ENCODE results near the gene CORO2A.

CORO2A gene

GRCh38 chr9:98095401-98095800 is 97.0 kb downstream of the CORO2A start:
- Histone ChIP-seq H4K8ac (ENCODE audit: low read depth, low read length) (no peak overlapping the region), H2AK5ac (ENCODE audit: low read depth, low read length) (peak overlapping the region; percentile 35), H3K4me2 (ENCODE audit: insufficient read depth, low read length, poor library complexity, severe bottlenecking) (no peak overlapping the region), H3K36me3 (replicated peaks in 1 of 2; ENCODE audit: control insufficient read depth in 2 of 2, insufficient read depth in 2 of 2, low read length in 2 of 2) (no peaks in the 10 kb centered on the region), H4K91ac (ENCODE audit: low read depth, low read length, poor library complexity) (no peak overlapping the region), H2BK15ac (ENCODE audit: low read length) (peak overlapping the region; percentile 5), H2BK12ac (ENCODE audit: low read length) (no peak overlapping the region), H3K23ac (ENCODE audit: low read depth, low read length, poor library complexity) (no peak overlapping the region), H3K4me1 (ENCODE audit: control insufficient read depth in 2 of 2, insufficient read depth in 1 of 2, low read depth in 1 of 2, low read length in 2 of 2) (peaks cover 0 to 7% of the 10 kb centered on the region in 2 donors), H2AFZ (ENCODE audit: low read length) (no peak overlapping the region), H2BK5ac (ENCODE audit: low read length) (no peak overlapping the region), H3K18ac (ENCODE audit: low read length) (no peak overlapping the region), H3K9me3 (replicated peaks in 1 of 2; ENCODE audit: control insufficient read depth in 2 of 2, insufficient read depth in 1 of 2, low read depth in 1 of 2, low read length in 2 of 2) (no peaks in the 10 kb centered on the region), H3K27me3 (ENCODE audit: control insufficient read depth in 3 of 3, insufficient read depth in 3 of 3, low read depth in 1 of 3, low read length in 3 of 3) (peaks cover 0 to 24% (median 0%) of the 10 kb centered on the region in 3 experiments), H3K27ac (replicated peaks; ENCODE audit: low read length) (no peak overlapping the region), H3K4me3 (ENCODE audit: low read length in 2 of 2) (no peak overlapping the region), H3K4ac (ENCODE audit: low read length) (no peak overlapping the region), H3K9ac (ENCODE audit: low read depth, low read length, poor library complexity) (no peak overlapping the region), H2BK120ac (ENCODE audit: low read depth, low read length) (no peak overlapping the region), H3K79me1 (ENCODE audit: low read depth, low read length) (no peaks in the 10 kb centered on the region), H3K14ac (ENCODE audit: low read length) (no peak overlapping the region)
- no CpG with 5 or more reads among the region's 7 CpGs for WGBS, 2 donors (ENCODE audit: extremely low coverage in 2 of 2, insufficient read length in 2 of 2, insufficient replicate concordance in 1 of 2)
- no peak for DNase-seq (ENCODE audit: low spot score)

GRCh38 chr9:98094851-98095250 is 97.6 kb downstream of the CORO2A start:
- H2AK5ac ChIP-seq (ENCODE audit: low read depth, low read length), result peak overlapping the region; percentile 28
- H2BK5ac ChIP-seq (ENCODE audit: low read length), result no peak overlapping the region
- H2AFZ ChIP-seq (ENCODE audit: low read length), result no peak overlapping the region
- H2BK12ac ChIP-seq (ENCODE audit: low read length), result no peak overlapping the region
- no peak overlapping the region for H4K91ac ChIP-seq (ENCODE audit: low read depth, low read length, poor library complexity)
- H3K4me1 ChIP-seq (ENCODE audit: control insufficient read depth in 2 of 2, insufficient read depth in 1 of 2, low read depth in 1 of 2, low read length in 2 of 2), result peaks cover 0 to 7% of the 10 kb centered on the region in 2 donors
- no peak overlapping the region for H3K4me3 ChIP-seq (ENCODE audit: low read length in 2 of 2)
- H2BK120ac ChIP-seq (ENCODE audit: low read depth, low read length), result no peak overlapping the region
- DNase-seq (ENCODE audit: low spot score), result no peak
- H3K9ac ChIP-seq (ENCODE audit: low read depth, low read length, poor library complexity), result peak overlapping the region; percentile 9
- no peak overlapping the region for H3K27ac ChIP-seq (replicated peaks; ENCODE audit: low read length)
- no peaks in the 10 kb centered on the region for H3K9me3 ChIP-seq (replicated peaks in 1 of 2; ENCODE audit: control insufficient read depth in 2 of 2, insufficient read depth in 1 of 2, low read depth in 1 of 2, low read length in 2 of 2)
- H2BK15ac ChIP-seq (ENCODE audit: low read length), result peak overlapping the region; percentile 23
- no peaks in the 10 kb centered on the region for H3K36me3 ChIP-seq (replicated peaks in 1 of 2; ENCODE audit: control insufficient read depth in 2 of 2, insufficient read depth in 2 of 2, low read length in 2 of 2)
- no peak overlapping the region for H3K4me2 ChIP-seq (ENCODE audit: insufficient read depth, low read length, poor library complexity, severe bottlenecking)
- no peaks in the 10 kb centered on the region for H3K79me1 ChIP-seq (ENCODE audit: low read depth, low read length)
- WGBS, 2 donors (ENCODE audit: extremely low coverage in 2 of 2, insufficient read length in 2 of 2, insufficient replicate concordance in 1 of 2), result no CpG with 5 or more reads among the region's 16 CpGs
- H3K23ac ChIP-seq (ENCODE audit: low read depth, low read length, poor library complexity), result peak overlapping the region; percentile 3
- peak overlapping the region; percentile 18 for H3K18ac ChIP-seq (ENCODE audit: low read length)
- H3K4ac ChIP-seq (ENCODE audit: low read length), result no peak overlapping the region
- peaks cover 0 to 24% (median 0%) of the 10 kb centered on the region in 3 experiments for H3K27me3 ChIP-seq (ENCODE audit: control insufficient read depth in 3 of 3, insufficient read depth in 3 of 3, low read depth in 1 of 3, low read length in 3 of 3)
- no peak overlapping the region for H3K14ac ChIP-seq (ENCODE audit: low read length)
- no peak overlapping the region for H4K8ac ChIP-seq (ENCODE audit: low read depth, low read length)

- WGBS, 2 donors (ENCODE audit: extremely low coverage in 2 of 2, insufficient read length in 2 of 2, insufficient replicate concordance in 1 of 2), result no CpG with 5 or more reads among the region's 4 CpGs
- H3K4me2 ChIP-seq (ENCODE audit: insufficient read depth, low read length, poor library complexity, severe bottlenecking), result no peak overlapping the region
Observed at GRCh38 chr9:98094316-98094715, 98.1 kb downstream of the CORO2A start.

GRCh38 chr9:98092613-98092931 is 99.9 kb downstream of the CORO2A start:
- H2BK5ac ChIP-seq (ENCODE audit: low read length), result no peak overlapping the region
- H3K4me1 ChIP-seq (ENCODE audit: control insufficient read depth in 2 of 2, insufficient read depth in 1 of 2, low read depth in 1 of 2, low read length in 2 of 2), result peaks cover 0 to 7% of the 10 kb centered on the region in 2 donors
- no peak overlapping the region for H3K4me3 ChIP-seq (ENCODE audit: low read length in 2 of 2)
- H2BK15ac ChIP-seq (ENCODE audit: low read length), result no peak overlapping the region
- no peaks in the 10 kb centered on the region for H3K36me3 ChIP-seq (replicated peaks in 1 of 2; ENCODE audit: control insufficient read depth in 2 of 2, insufficient read depth in 2 of 2, low read length in 2 of 2)
- no peak overlapping the region for H3K27ac ChIP-seq (replicated peaks; ENCODE audit: low read length)
- H2BK120ac ChIP-seq (ENCODE audit: low read depth, low read length), result no peak overlapping the region
- no peak overlapping the region for H3K18ac ChIP-seq (ENCODE audit: low read length)
- H2AFZ ChIP-seq (ENCODE audit: low read length), result no peak overlapping the region
- no peaks in the 10 kb centered on the region for H3K79me1 ChIP-seq (ENCODE audit: low read depth, low read length)
- no peak overlapping the region for H3K4me2 ChIP-seq (ENCODE audit: insufficient read depth, low read length, poor library complexity, severe bottlenecking)
- H3K23ac ChIP-seq (ENCODE audit: low read depth, low read length, poor library complexity), result no peak overlapping the region
- H3K14ac ChIP-seq (ENCODE audit: low read length), result no peak overlapping the region
- DNase-seq (ENCODE audit: low spot score), result no peak
- WGBS, 2 donors (ENCODE audit: extremely low coverage in 2 of 2, insufficient read length in 2 of 2, insufficient replicate concordance in 1 of 2), result no CpG with 5 or more reads among the region's 11 CpGs
- no peak overlapping the region for H4K8ac ChIP-seq (ENCODE audit: low read depth, low read length)
- no peak overlapping the region for H3K4ac ChIP-seq (ENCODE audit: low read length)
- H2AK5ac ChIP-seq (ENCODE audit: low read depth, low read length), result no peak overlapping the region
- H3K9me3 ChIP-seq (replicated peaks in 1 of 2; ENCODE audit: control insufficient read depth in 2 of 2, insufficient read depth in 1 of 2, low read depth in 1 of 2, low read length in 2 of 2), result no peaks in the 10 kb centered on the region
- H3K9ac ChIP-seq (ENCODE audit: low read depth, low read length, poor library complexity), result no peak overlapping the region
- peaks cover 0 to 24% (median 0%) of the 10 kb centered on the region in 3 experiments for H3K27me3 ChIP-seq (ENCODE audit: control insufficient read depth in 3 of 3, insufficient read depth in 3 of 3, low read depth in 1 of 3, low read length in 3 of 3)
- no peak overlapping the region for H4K91ac ChIP-seq (ENCODE audit: low read depth, low read length, poor library complexity)
- no peak overlapping the region for H2BK12ac ChIP-seq (ENCODE audit: low read length)

More at GRCh38 chr9:98094316-98094715, 98.1 kb downstream of the CORO2A start:
- H3K4me3 ChIP-seq (ENCODE audit: low read length in 2 of 2), result no peak overlapping the region
- H3K36me3 ChIP-seq (replicated peaks in 1 of 2; ENCODE audit: control insufficient read depth in 2 of 2, insufficient read depth in 2 of 2, low read length in 2 of 2), result no peaks in the 10 kb centered on the region
- no peak overlapping the region for H3K23ac ChIP-seq (ENCODE audit: low read depth, low read length, poor library complexity)
- H2AK5ac ChIP-seq (ENCODE audit: low read depth, low read length), result no peak overlapping the region
- H3K18ac ChIP-seq (ENCODE audit: low read length), result no peak overlapping the region
- no peaks in the 10 kb centered on the region for H3K9me3 ChIP-seq (replicated peaks in 1 of 2; ENCODE audit: control insufficient read depth in 2 of 2, insufficient read depth in 1 of 2, low read depth in 1 of 2, low read length in 2 of 2)
- no peak overlapping the region for H4K8ac ChIP-seq (ENCODE audit: low read depth, low read length)
- no peak overlapping the region for H2BK5ac ChIP-seq (ENCODE audit: low read length)
- no peak overlapping the region for H2BK15ac ChIP-seq (ENCODE audit: low read length)
- no peak overlapping the region for H2AFZ ChIP-seq (ENCODE audit: low read length)
- no peak for DNase-seq (ENCODE audit: low spot score)
- H3K14ac ChIP-seq (ENCODE audit: low read length), result no peak overlapping the region
- H3K79me1 ChIP-seq (ENCODE audit: low read depth, low read length), result no peaks in the 10 kb centered on the region
- peaks cover 0 to 7% of the 10 kb centered on the region in 2 donors for H3K4me1 ChIP-seq (ENCODE audit: control insufficient read depth in 2 of 2, insufficient read depth in 1 of 2, low read depth in 1 of 2, low read length in 2 of 2)
- no peak overlapping the region for H3K27ac ChIP-seq (replicated peaks; ENCODE audit: low read length)
- H3K9ac ChIP-seq (ENCODE audit: low read depth, low read length, poor library complexity), result peak overlapping the region; percentile 47
- H2BK12ac ChIP-seq (ENCODE audit: low read length), result peak overlapping the region; percentile 43
- no peak overlapping the region for H3K4ac ChIP-seq (ENCODE audit: low read length)
- H2BK120ac ChIP-seq (ENCODE audit: low read depth, low read length), result no peak overlapping the region
- peaks cover 0 to 24% (median 0%) of the 10 kb centered on the region in 3 experiments for H3K27me3 ChIP-seq (ENCODE audit: control insufficient read depth in 3 of 3, insufficient read depth in 3 of 3, low read depth in 1 of 3, low read length in 3 of 3)
- no peak overlapping the region for H4K91ac ChIP-seq (ENCODE audit: low read depth, low read length, poor library complexity)
